Lung (tissue), 12 donors: ENCODE results near the gene CACNA1D. TPM values are rescaled to one million over a fixed set of nuclear protein-coding genes. Genes with fewer than 3 reads are reported as not detected.

Experiments
- ATAC-seq: fragments of 200-7000 bp; cut with Tn5 transposase; one replicate; pipeline ENCODE4 v1.9.1; 2020; ENCODE audit warnings: moderate number of reproducible peaks; ENCODE audit not compliant: insufficient read depth, low FRiP score
- DNase-seq, 3 donors: peaks; one replicate each; pipeline ENCODE4 v3.0.0-alpha.2; 2013 to 2017
- H3K27ac ChIP-seq, 2 donors: one replicate each; pipeline ENCODE4 v1.5.1; 2013; ENCODE audit warnings: mild to moderate bottlenecking in 2 of 2, moderate library complexity in 2 of 2, control low read depth in 1 of 2, inconsistent platforms in 1 of 2, low read depth in 1 of 2, low read length in 1 of 2
- H3K27me3 ChIP-seq, 3 donors: one replicate each; pipeline ENCODE4 v1.5.1; 2013; ENCODE audit warnings: low read length in 2 of 3; ENCODE audit not compliant: control insufficient read depth in 3 of 3, insufficient read depth in 3 of 3
- H3K36me3 ChIP-seq, 4 donors: one replicate each; pipeline ENCODE4 v1.5.1; 2013; ENCODE audit warnings: low read length in 4 of 4, mild to moderate bottlenecking in 1 of 4, moderate library complexity in 1 of 4; ENCODE audit not compliant: control insufficient read depth in 4 of 4, insufficient read depth in 4 of 4
- H3K4me1 ChIP-seq, 5 donors: one replicate each; pipeline ENCODE4 v1.5.1; 2013; ENCODE audit warnings: low read length in 5 of 5, mild to moderate bottlenecking in 2 of 5, moderate library complexity in 1 of 5; ENCODE audit not compliant: control insufficient read depth in 5 of 5, insufficient read depth in 5 of 5
- H3K4me3 ChIP-seq: one replicate; pipeline ENCODE4 v1.5.1; 2013; ENCODE audit warnings: mild to moderate bottlenecking, control low read depth, moderate library complexity
- H3K9ac ChIP-seq, 2 donors: one replicate each; pipeline ENCODE4 v1.5.1; 2013; ENCODE audit warnings: low read length in 2 of 2, control low read depth in 1 of 2; ENCODE audit not compliant: insufficient read depth in 1 of 2
- H3K9me3 ChIP-seq, 4 donors: one replicate each; pipeline ENCODE4 v1.5.1; 2013; ENCODE audit warnings: low read length in 3 of 4, mild to moderate bottlenecking in 1 of 4, moderate library complexity in 1 of 4; ENCODE audit not compliant: control insufficient read depth in 4 of 4, insufficient read depth in 3 of 4
- WGBS, 2 donors: extraction: QIAGEN DNeasy Blood & Tissue Kit; methylation state at CpG; one replicate each; pipeline ENCODE4 v1.1.7; 2013; 5-methylcytosine and 5-hydroxymethylcytosine counted together
- polyA plus RNA-seq, 2 donors: library from polyadenylated mRNA; stranded (reverse); fragments of 200-250 nt; gene quantifications; one replicate each; pipeline ENCODE4 v1.2.1, GENCODE V29; 2013
- total RNA-seq, 2 donors: library from RNA; depleted of rRNA in 1 of 2; stranded (reverse); fragments of >200 nt in 1 of 2; gene quantifications; one replicate each; pipeline ENCODE4 v1.2.1, GENCODE V29; 2014 to 2021
- TF ChIP-seq, protein P1 (sequence below): IDR thresholded peaks from 2 replicates; pipeline ENCODE4 v1.5.1; 2012; ENCODE audit warnings: mild to moderate bottlenecking; ENCODE audit errors: control extremely low read depth, extremely low read depth
- donor health status: control.
- donor health status: control.
- donor health status: Bipolar disorder and iron deficiency.
- donor health status: healthy.
- donor health status: DM: yes; HTN: yes; CAD: no.

CACNA1D gene
- total and polyA plus RNA-seq, 4 donors: 2.7 to 96.8 (median 23.1) TPM

DNA sequence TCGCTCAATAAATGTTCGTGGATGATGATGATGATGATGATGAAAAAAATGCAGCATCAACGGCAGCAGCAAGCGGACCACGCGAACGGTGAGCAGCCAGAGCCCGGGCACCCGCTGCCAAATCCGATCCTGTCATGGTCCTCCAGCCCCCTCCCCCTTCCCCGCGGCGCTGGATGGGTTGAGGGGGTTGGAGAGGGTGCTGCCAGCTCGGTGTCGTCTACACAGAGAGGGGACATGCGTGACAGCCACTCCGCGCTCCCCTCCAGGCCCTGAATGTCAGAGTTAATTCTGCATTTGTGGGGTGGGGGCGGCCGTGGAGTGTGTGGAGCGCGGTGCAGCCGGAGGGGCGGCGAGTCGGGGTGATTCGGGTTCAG, 722 bp downstream of the CACNA1D start:
- ATAC-seq (no peak), DNase-seq (peak in 2 of 3 donors; percentile 29 to 32)
- Histone ChIP-seq H3K9me3 (peaks cover 0 to 2% (median 0%) of the 10 kb centered on the region in 4 donors), H3K27me3 (peaks cover 0 to 2% (median 0%) of the 10 kb centered on the region in 3 donors), H3K4me1 (peaks cover 0 to 73% (median 27%) of the 10 kb centered on the region in 5 donors), H3K27ac (peak overlapping the region in 1 of 2 donors; percentile 64), H3K4me3 (peak overlapping the region; percentile 44), H3K36me3 (peaks cover 0 to 5% (median 1%) of the 10 kb centered on the region in 4 donors), H3K9ac (peak overlapping the region; percentile 25 to 26)
- 3 to 4% methylated on average over 27 of the region's 27 CpGs for WGBS, 2 donors
- TF ChIP-seq, protein P1, sequence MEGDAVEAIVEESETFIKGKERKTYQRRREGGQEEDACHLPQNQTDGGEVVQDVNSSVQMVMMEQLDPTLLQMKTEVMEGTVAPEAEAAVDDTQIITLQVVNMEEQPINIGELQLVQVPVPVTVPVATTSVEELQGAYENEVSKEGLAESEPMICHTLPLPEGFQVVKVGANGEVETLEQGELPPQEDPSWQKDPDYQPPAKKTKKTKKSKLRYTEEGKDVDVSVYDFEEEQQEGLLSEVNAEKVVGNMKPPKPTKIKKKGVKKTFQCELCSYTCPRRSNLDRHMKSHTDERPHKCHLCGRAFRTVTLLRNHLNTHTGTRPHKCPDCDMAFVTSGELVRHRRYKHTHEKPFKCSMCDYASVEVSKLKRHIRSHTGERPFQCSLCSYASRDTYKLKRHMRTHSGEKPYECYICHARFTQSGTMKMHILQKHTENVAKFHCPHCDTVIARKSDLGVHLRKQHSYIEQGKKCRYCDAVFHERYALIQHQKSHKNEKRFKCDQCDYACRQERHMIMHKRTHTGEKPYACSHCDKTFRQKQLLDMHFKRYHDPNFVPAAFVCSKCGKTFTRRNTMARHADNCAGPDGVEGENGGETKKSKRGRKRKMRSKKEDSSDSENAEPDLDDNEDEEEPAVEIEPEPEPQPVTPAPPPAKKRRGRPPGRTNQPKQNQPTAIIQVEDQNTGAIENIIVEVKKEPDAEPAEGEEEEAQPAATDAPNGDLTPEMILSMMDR: no peak

DNA sequence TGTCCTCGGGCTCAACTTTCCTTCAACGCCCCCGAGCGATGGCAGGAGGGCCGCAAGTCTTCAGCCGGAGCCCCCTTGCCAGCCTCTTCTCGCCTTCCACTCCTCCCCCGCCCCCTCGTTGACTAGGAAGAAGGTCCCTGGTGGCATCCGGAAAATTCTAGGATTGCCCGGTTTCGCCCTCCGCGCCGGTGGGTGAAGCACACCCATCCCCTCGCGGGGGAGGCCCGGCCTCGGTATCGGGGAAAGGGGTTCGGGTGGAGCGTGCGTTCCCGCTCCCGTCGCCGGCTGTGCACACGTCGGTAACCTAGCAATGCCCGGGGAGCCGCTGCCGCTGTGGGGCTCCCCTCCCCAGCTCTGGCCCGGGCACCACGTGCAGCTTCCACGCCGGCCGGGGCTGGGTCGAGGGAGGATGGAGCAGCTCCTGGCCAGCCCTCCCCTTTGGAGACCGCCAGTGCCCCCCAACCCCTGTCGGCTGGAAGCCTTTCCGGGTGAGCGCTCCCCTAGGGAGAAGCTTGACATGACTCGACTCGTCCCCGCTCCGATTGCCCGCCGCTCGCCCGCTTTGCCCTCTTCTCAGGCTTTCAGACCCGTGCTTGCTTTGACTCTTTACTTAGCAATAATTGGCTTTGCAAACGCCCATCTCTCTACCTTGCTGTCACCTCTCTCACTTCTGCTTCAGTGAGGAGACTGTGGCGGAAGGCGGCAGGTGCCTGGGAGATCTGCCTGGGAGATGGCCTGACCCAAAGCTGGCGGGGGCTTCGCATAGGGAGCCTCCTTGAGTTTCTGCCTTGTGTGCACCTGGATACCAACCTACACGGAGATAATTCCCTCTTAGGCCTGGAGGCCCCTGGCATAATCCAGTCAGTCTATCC, 1.3 kb downstream of the CACNA1D start:
- 6 to 9% methylated on average over 55 to 57 of the region's 57 CpGs for whole genome bisulfite sequencing, 2 donors
- TF ChIP-seq, protein P1: no peak
- peaks cover 0 to 6% (median 2%) of the 10 kb centered on the region in 4 donors for H3K36me3 ChIP-seq
- H3K4me1 ChIP-seq: peaks cover 0 to 73% (median 26%) of the 10 kb centered on the region in 5 donors
- H3K9me3 ChIP-seq: peaks cover 0 to 2% (median 0%) of the 10 kb centered on the region in 4 donors
- H3K27ac ChIP-seq: peak overlapping the region in 1 of 2 donors; percentile 64
- H3K27me3 ChIP-seq: peaks cover 0 to 2% (median 0%) of the 10 kb centered on the region in 3 donors
- DNase-seq: peak in 2 of 3 donors; percentile 48 to 50
- ATAC-seq: no peak
- H3K9ac ChIP-seq: peak overlapping the region in 1 of 2 donors; percentile 61
- H3K4me3 ChIP-seq: peak overlapping the region; percentile 44

DNA sequence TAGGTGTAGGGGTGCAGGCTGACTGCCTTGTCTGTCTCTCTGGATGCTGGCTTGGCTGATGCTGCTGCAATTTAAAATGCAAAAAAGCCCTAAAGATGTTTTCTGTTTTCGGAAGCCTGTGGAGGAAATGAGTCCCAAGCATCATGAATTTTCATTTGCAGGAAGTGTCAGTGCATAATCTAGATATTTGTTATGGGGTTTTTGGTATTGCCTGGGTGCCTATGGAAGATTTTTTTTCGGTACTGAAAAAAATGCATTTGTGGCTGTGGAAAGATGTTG, 1.9 kb downstream of the CACNA1D start:
- H3K4me3 ChIP-seq: no peak overlapping the region
- H3K4me1 ChIP-seq: peaks cover 0 to 73% (median 30%) of the 10 kb centered on the region in 5 donors
- WGBS, 2 donors: 46 to 54% methylated on average over 2 of the region's 2 CpGs
- peaks cover 0 to 2% (median 0%) of the 10 kb centered on the region in 4 donors for H3K9me3 ChIP-seq
- peaks cover 0 to 9% (median 2%) of the 10 kb centered on the region in 4 donors for H3K36me3 ChIP-seq
- peak overlapping the region in 1 of 2 donors; percentile 61 for H3K9ac ChIP-seq
- TF ChIP-seq, protein P1: no peak
- no peak overlapping the region for H3K27ac ChIP-seq
- peaks cover 0 to 2% (median 0%) of the 10 kb centered on the region in 3 donors for H3K27me3 ChIP-seq
- DNase-seq (no peak), ATAC-seq (no peak)
